Activated CD8-positive, alpha-beta memory T cell treated with anti-CD3 and anti-CD28 coated beads, Interleukin-2, amount 50 U/mL, for 24 hours (primary cell): ENCODE measurements around the gene ITGA8.
"Not testable (repeated sequence)": the region's sequence is repeated elsewhere in the genome, so short reads cannot be mapped to it uniquely, and the experiment has no call there.

ENCODE experiments used
- DNase-seq: peaks from one replicate; pipeline ENCODE4 v3.0.0-alpha.2; 2020; ENCODE audit errors: extremely low read depth

ITGA8 gene

DNA sequence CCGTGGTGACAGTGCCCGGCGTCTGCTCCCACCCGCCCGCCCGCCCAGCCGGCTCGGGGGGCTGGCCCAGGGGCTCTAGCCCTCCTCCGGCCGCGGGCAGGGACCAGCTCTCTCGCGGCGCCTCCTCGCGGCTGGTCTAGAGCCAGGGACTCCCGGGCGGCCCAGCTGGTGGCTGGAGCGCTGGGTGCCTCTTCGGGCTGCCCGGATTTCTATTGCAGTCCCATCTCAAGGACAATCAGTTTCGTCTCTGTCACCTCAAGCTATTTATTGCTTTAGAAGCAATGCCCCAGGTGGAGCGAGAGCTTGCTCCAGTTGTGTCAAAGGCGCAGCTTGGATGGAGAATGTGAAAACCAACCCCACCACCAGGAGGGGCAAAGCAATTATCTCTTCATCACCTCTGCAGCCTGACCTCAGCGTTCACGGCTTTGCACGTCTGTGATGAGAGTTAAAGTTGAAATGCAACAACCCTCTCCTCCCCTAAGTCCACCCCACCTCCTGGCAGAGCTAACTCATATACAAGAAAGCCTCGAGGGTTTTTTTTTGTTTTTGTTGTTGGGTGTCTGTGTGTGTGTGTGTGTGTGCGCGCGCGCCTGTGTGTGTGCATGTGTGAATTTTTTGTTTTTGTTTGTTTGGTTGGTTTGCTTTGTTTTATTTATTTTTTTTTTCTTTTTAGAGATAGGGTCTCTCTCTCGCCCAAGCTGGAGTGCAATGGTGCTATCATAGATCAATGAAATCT, at the start of gene ITGA8:
Gene ITGA8 (minus strand): TSS at position 24 of the 736 bp plus-strand sequence. CDS start 151 bp downstream, outside the sequence.
- DNase-seq: no peak

DNA sequence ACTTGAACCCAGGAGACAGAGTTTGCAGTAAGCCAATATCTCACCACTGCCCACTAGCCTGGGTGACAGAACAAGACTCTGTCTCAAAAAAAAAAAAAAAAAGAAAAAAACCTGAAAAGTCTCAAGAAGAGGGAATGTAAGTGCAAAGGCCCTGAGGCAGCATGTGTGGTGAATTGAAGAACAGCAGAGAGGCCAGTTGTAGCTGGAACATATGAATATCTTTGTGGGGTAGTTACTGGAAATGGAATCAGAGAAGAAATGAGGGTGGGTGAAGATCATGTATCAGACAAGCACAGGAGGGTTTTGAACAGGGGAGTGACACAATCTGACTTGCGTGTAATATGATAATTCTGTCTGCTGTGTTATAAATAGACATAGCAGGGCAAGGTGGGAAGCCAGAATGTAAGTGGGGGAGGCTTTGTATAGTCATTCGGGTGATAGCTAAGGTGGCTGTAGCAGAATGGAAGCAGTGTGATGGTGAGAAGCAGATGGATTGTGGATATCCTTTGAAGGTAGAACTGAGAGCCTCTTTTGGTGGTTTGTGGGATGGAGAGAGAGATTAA, 45.3 kb upstream of the ITGA8 start:
- no peak for DNase-seq

DNA sequence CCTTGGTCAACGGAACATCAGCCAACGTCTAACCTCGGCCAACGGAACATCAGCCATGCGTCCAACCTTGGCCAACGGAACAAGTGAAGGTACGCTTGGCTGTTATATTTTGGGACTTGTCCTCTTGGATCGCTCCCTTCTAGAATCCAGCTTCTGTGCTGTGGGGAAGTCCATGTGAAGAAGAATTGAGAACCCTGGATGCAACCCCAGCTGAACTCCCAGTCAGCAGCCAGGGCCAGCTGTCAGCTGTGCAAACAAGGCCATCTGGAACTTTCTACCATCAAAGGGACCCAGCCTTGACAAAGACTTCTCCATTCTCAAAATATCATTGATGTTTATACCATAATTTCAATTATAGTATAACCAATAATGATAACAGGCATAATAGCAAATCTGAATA, 43.3 kb upstream of the ITGA8 start:
- no peak for DNase-seq

GRCh38 chr10:15762239-15762638, 42.5 kb upstream of the ITGA8 start:
- not testable (repeated sequence) for DNase-seq

GRCh38 chr10:15761224-15761623, 41.5 kb upstream of the ITGA8 start:
- DNase-seq: not testable (repeated sequence)

GRCh38 chr10:15760681-15761080, 41.0 kb upstream of the ITGA8 start:
- no peak for DNase-seq

DNA sequence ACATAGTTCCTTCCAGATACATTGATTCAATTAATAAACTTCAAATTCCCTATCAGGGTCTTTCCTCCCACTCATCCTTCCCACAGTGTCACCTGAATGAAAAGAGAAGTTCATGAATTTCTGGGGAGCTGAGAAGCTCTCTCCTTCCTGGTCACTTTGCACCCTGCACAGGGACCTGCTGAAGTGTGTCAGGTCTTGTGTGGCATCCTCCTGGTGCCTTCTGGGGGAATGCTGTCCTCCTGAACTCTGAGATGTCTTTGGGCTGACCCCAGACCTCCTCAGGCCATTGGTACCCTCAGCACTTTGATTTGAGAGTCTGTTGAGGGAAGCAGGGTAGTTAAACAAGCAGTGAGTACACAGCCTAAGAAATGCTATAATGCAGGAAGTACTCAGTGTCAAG, 39.5 kb upstream of the ITGA8 start:
- no peak for DNase-seq

- no peak for DNase-seq
Observed at GRCh38 chr10:15758618-15759017, 38.9 kb upstream of the ITGA8 start.

DNA sequence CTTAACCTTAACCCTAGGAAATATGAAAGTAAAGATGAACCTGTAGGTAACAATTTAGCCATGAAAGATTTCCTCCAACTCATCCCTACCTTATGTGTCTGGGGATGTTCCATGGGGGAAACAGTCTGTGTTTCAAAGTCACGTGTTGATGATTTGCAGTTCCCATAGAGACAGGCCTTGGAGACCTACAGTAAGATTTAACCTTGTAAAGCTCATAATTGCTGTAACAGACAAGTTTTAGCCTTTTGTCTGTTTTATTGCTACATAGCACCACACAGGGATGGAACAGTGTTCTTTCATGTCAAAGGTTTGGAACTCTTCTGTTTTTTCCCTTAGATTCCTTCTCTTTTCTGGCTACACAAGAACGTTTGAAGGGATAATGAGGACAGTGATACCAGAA, 35.2 kb upstream of the ITGA8 start:
- DNase-seq: no peak

DNA sequence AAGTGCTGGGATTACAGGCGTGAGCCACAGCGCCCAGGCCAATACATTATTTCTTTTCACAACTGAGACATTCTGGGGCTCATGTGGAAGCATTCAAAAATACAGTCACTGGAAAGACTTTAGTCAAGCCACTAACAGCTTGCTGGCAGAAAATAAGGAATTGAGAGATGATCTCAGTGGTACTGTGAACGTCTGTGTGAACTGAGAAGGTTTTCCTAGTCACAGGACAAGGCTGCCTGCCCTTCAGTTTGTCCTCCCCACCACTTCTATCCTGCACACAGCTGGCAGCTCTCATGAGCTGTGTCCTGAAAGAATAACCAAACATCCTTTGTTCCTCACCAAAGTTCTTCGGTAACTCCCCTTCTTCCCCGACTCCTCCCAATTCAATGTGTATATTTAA, 31.3 kb upstream of the ITGA8 start:
- no peak for DNase-seq

- no peak for DNase-seq
Observed at GRCh38 chr10:15748126-15748525, 28.4 kb upstream of the ITGA8 start.

GRCh38 chr10:15747632-15748031, 27.9 kb upstream of the ITGA8 start:
- no peak for DNase-seq

- no peak for DNase-seq
Observed at GRCh38 chr10:15745751-15746150, 26.0 kb upstream of the ITGA8 start.

GRCh38 chr10:15744217-15744865, 24.6 kb upstream of the ITGA8 start:
- no peak for DNase-seq

DNA sequence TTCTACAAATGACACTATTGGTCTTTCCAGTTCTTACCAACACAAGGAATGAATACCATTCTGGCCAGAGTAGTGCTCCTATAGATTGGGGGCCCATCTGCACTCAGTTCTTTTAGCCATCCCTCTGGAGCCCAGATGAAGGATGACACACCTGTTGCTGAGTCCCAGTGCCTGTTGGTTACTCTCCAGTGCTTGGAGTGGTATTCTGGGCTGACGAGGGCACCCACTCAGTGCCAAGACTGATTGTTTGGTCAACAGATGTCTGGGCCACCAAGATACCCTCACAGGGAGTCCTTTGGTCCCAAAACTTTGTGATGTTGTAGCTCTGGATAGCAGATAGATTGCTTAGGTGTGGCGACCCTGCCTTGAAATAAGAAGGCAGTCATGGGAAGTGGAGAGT, 23.7 kb upstream of the ITGA8 start:
- DNase-seq: no peak

- DNase-seq: no peak
Observed at GRCh38 chr10:15742836-15743235, 23.1 kb upstream of the ITGA8 start.

DNA sequence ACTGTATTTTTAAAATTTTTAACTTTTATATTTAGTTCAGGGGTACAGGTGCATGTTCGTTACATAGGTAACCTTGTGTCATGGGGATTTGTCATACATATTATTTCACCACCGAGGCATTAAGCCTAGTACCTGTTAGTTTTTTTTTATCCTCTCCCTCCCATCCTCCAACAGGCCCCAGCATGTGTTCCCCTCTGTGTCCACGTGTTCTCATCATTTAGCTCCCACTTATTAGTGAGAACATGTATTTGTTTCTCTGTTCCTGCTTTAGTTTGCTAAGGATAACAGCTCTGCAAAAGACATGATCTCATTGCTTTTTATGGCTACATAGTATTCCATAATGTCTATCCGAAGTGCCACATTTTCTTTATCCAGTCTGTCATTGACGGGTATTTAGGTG, 22.4 kb upstream of the ITGA8 start:
- DNase-seq: no peak

DNA sequence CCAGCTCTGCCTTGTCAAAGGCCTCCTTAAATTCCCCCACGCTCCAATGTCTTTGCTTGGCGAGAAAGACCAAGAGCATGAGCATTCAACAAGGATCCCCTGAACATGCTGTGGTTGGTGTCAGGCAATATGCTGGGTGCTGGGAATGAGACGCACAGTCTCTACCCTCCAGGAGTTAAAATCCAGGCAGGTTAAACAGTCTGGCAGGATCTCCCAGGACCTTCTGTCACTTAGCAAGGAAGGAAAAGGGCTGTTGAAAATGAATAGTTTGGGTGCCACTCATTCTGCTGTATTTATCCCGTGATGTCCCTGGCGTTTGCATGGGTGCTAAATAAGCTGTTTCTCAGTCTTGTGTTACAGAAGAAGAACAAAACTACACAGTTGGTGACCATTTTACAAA, 21.9 kb upstream of the ITGA8 start:
- DNase-seq: no peak

DNA sequence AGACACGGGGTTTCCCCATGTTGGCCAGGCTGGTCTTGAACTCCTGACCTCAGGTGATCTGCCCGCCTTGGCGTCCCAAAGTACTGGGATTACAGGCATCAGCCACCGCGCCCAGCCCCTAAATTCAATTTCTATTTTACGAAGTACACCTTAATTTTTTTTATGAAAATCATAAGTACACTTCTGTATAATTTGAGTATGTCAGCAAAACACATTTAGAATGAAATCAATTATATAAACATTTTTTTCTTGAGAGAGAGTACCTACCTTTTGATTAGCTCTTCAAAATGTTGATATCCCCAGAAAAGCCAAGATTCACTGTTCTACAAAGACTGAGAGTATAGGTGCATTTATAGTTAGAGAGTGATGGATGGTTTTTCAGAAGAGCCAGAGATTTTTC, 20.5 kb upstream of the ITGA8 start:
- no peak for DNase-seq

DNA sequence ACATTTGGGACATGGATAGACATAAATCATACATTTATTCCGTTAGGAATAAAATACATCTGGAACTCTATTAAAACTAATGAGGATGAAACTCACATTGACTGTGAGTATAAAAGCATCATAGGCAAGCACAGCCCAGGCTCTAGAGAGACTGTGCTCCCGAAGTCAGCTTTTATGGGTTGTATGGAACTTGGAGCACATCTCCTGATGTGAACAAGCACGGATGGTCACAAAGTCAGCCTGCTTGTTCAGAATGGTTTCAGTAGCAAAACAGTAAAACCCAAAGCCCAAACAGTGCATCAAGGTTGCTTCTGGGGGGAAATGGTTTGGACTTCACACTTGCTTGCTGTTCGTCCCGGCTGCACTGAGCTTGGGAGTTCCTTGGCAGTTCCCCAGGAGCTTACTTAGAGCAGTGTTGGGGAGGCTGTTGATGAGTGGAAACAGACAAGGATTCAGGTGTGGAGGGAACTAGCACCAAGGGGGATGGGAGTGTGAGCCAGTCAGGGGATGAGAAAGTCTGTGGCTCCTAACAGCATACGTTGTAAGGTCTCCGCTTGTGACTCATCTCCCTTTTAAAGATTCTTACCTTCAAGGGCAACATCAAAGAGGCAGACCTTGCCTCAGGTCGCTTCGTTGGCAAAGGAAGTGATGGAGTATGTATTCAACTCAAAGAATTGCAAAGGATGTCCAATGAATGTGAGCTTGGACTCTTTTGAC, 19.7 kb upstream of the ITGA8 start:
- DNase-seq: no peak

- DNase-seq: no peak
Observed at GRCh38 chr10:15738270-15738925, 18.7 kb upstream of the ITGA8 start.

- DNase-seq: no peak
Observed at GRCh38 chr10:15737656-15738055, 17.9 kb upstream of the ITGA8 start.
